GM23338 (cell line): Measurements from ENCODE around the gene CLPX.

ENCODE experiments used
- CREB1 ChIP-seq: fragments of 250-450 bp; sonication (Bioruptor Pico); IDR thresholded peaks from 2 replicates; pipeline ENCODE4 v1.5.0; 2020; ENCODE audit warnings: low read depth, mild to moderate bottlenecking, moderate library complexity
- EZH2 ChIP-seq: fragments of 200-600 bp; sonication (generic); IDR thresholded peaks from one replicate; pipeline ENCODE4 v1.8.0; 2017; ENCODE audit warnings: antibody characterized with exemption, mild to moderate bottlenecking, low read depth; ENCODE audit not compliant: unreplicated experiment
- EZH2phosphoT487 ChIP-seq: fragments of 200-600 bp; sonication (generic); IDR thresholded peaks from one replicate; pipeline ENCODE4 v1.8.1; 2018; ENCODE audit warnings: antibody characterized with exemption; ENCODE audit not compliant: unreplicated experiment
- JUNB ChIP-seq: IDR thresholded peaks from one replicate; pipeline ENCODE4 v1.6.1; 2016; ENCODE audit warnings: antibody characterized with exemption; ENCODE audit not compliant: unreplicated experiment
- POLR2AphosphoS5 ChIP-seq: IDR thresholded peaks from 2 replicates; pipeline ENCODE4 v1.6.1; 2016; ENCODE audit warnings: antibody characterized with exemption, low read depth
- STAT1 ChIP-seq: IDR thresholded peaks from one replicate; pipeline ENCODE4 v1.6.1; 2016; ENCODE audit warnings: antibody characterized with exemption; ENCODE audit not compliant: unreplicated experiment
- TF ChIP-seq, protein P1 (sequence below), 2 experiments: fragments of 200-600 bp in 1 of 2; sonication (generic) in 1 of 2; conservative IDR thresholded peaks; 2 replicates each; pipeline versions ENCODE4 v1.5.1 to v1.6.1; 2016 to 2017; ENCODE audit warnings: antibody characterized with exemption in 2 of 2, low read depth in 2 of 2, mild to moderate bottlenecking in 2 of 2, moderate library complexity in 1 of 2
- TF ChIP-seq, protein P2 (sequence below): IDR thresholded peaks from one replicate; pipeline ENCODE4 v1.6.1; 2018; ENCODE audit warnings: antibody characterized with exemption; ENCODE audit not compliant: unreplicated experiment
- TF ChIP-seq, protein P3 (sequence below): IDR thresholded peaks from 2 replicates; pipeline ENCODE4 v1.6.1; 2016; ENCODE audit warnings: antibody characterized with exemption

DNA sequence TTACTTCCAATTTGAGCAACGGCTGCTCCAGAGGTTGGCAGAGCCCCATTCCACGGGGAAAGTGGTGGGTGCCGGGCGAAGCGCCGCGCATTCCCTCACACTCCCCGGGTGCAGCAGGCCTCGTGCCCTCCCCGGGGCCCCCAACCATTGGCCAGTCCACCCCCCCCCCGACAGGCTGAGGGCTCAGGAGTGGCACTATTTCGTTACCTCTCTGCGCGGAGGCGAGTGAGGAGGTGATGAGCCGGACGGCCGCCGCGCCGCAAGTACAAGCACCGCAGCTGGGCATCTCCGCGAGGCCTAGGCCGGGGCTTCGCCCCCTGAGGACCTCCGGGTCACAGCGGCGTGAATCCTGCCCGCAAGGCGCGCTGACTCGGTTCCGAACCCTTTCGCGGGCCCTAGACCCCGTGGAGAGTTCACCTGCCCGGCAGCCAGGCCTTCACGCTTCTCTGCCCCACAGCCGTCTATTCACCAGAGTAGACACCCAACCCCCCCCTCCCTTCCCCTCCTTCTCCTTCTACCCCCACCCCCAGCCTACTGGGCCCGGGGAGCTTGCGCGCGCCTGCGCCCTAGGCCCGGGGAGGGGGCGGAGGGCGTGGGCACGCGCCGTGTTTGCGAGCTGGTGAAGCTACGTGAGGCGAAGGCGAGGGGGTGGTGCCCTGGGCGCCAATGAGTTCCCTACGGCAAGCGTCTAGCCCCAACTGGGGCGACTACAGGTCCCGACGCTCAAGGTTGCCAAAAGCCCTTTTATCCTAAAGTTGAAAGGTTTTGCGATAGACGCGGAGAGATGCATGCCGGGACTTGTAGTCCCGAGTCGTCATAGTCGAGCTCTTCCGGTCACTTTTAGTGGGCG lies at the start of gene CLPX:
- TF ChIP-seq, protein P1, sequence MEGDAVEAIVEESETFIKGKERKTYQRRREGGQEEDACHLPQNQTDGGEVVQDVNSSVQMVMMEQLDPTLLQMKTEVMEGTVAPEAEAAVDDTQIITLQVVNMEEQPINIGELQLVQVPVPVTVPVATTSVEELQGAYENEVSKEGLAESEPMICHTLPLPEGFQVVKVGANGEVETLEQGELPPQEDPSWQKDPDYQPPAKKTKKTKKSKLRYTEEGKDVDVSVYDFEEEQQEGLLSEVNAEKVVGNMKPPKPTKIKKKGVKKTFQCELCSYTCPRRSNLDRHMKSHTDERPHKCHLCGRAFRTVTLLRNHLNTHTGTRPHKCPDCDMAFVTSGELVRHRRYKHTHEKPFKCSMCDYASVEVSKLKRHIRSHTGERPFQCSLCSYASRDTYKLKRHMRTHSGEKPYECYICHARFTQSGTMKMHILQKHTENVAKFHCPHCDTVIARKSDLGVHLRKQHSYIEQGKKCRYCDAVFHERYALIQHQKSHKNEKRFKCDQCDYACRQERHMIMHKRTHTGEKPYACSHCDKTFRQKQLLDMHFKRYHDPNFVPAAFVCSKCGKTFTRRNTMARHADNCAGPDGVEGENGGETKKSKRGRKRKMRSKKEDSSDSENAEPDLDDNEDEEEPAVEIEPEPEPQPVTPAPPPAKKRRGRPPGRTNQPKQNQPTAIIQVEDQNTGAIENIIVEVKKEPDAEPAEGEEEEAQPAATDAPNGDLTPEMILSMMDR (conservative IDR thresholded peaks at IDR 0.05; ENCODE audit: low read depth in 2 of 2) = no peak
- TF ChIP-seq, protein P2, sequence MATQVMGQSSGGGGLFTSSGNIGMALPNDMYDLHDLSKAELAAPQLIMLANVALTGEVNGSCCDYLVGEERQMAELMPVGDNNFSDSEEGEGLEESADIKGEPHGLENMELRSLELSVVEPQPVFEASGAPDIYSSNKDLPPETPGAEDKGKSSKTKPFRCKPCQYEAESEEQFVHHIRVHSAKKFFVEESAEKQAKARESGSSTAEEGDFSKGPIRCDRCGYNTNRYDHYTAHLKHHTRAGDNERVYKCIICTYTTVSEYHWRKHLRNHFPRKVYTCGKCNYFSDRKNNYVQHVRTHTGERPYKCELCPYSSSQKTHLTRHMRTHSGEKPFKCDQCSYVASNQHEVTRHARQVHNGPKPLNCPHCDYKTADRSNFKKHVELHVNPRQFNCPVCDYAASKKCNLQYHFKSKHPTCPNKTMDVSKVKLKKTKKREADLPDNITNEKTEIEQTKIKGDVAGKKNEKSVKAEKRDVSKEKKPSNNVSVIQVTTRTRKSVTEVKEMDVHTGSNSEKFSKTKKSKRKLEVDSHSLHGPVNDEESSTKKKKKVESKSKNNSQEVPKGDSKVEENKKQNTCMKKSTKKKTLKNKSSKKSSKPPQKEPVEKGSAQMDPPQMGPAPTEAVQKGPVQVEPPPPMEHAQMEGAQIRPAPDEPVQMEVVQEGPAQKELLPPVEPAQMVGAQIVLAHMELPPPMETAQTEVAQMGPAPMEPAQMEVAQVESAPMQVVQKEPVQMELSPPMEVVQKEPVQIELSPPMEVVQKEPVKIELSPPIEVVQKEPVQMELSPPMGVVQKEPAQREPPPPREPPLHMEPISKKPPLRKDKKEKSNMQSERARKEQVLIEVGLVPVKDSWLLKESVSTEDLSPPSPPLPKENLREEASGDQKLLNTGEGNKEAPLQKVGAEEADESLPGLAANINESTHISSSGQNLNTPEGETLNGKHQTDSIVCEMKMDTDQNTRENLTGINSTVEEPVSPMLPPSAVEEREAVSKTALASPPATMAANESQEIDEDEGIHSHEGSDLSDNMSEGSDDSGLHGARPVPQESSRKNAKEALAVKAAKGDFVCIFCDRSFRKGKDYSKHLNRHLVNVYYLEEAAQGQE = no peak
- TF ChIP-seq POLR2AphosphoS5 (peak; percentile 47), EZH2phosphoT487 (no peak), EZH2 (no peak), STAT1 (no peak), JUNB (no peak), CREB1 (peak; percentile 70)
- TF ChIP-seq, protein P3, sequence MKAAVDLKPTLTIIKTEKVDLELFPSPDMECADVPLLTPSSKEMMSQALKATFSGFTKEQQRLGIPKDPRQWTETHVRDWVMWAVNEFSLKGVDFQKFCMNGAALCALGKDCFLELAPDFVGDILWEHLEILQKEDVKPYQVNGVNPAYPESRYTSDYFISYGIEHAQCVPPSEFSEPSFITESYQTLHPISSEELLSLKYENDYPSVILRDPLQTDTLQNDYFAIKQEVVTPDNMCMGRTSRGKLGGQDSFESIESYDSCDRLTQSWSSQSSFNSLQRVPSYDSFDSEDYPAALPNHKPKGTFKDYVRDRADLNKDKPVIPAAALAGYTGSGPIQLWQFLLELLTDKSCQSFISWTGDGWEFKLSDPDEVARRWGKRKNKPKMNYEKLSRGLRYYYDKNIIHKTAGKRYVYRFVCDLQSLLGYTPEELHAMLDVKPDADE = peak; percentile 93
